ENCODE measurements around the gene STAM2. TPM values are rescaled to one million over a fixed set of nuclear protein-coding genes. Genes with fewer than 3 reads are reported as not detected.

The STAM2 gene
- total and polyA plus RNA-seq, 2 experiments from 2014 or later, result 4.5 to 21.0 TPM

GRCh38 chr2:152132306-152132705 is 43.3 kb downstream of the STAM2 start:
- no peaks in the 10 kb centered on the region for H3K9me3 ChIP-seq (ENCODE audit: low read depth)
- no peaks in the 10 kb centered on the region for H3K27me3 ChIP-seq
- peak in 1 of 2 donors; percentile 42 for DNase-seq (ENCODE audit: low read depth in 1 of 2, low spot score in 1 of 2)
- no peaks in the 10 kb centered on the region for H3K4me1 ChIP-seq (ENCODE audit: low read depth)
- H3K36me3 ChIP-seq, result no peaks in the 10 kb centered on the region
- no peak overlapping the region for H3K4me3 ChIP-seq
- no peak overlapping the region for H3K27ac ChIP-seq
- TF ChIP-seq CTCF (IDR thresholded peaks at IDR 0.05; ENCODE audit: low read depth, low read length), result no peak

GRCh38 chr2:152127628-152128027 is 47.9 kb downstream of the STAM2 start:
- Histone ChIP-seq H3K4me3 (no peak overlapping the region), H3K36me3 (no peaks in the 10 kb centered on the region), H3K27ac (no peak overlapping the region), H3K9me3 (ENCODE audit: low read depth) (no peaks in the 10 kb centered on the region), H3K27me3 (no peaks in the 10 kb centered on the region), H3K4me1 (ENCODE audit: low read depth) (no peaks in the 10 kb centered on the region)
- DNase-seq (ENCODE audit: low read depth in 1 of 2, low spot score in 1 of 2), result no peak
- no peak for TF ChIP-seq CTCF (IDR thresholded peaks at IDR 0.05; ENCODE audit: low read depth, low read length)

- TF ChIP-seq CTCF (IDR thresholded peaks at IDR 0.05; ENCODE audit: low read depth, low read length), result no peak
- Histone ChIP-seq H3K9me3 (ENCODE audit: low read depth) (no peaks in the 10 kb centered on the region), H3K36me3 (no peaks in the 10 kb centered on the region), H3K4me1 (ENCODE audit: low read depth) (no peaks in the 10 kb centered on the region), H3K27me3 (no peaks in the 10 kb centered on the region), H3K27ac (no peak overlapping the region), H3K4me3 (no peak overlapping the region)
- DNase-seq (ENCODE audit: low read depth in 1 of 2, low spot score in 1 of 2), result no peak
These were observed 48.9 kb downstream of the STAM2 start for GRCh38 chr2:152126664-152127063.

- Histone ChIP-seq H3K4me3 (no peak overlapping the region), H3K36me3 (no peaks in the 10 kb centered on the region), H3K4me1 (ENCODE audit: low read depth) (no peaks in the 10 kb centered on the region), H3K9me3 (ENCODE audit: low read depth) (no peaks in the 10 kb centered on the region), H3K27me3 (no peaks in the 10 kb centered on the region), H3K27ac (no peak overlapping the region)
- no peak for TF ChIP-seq CTCF (IDR thresholded peaks at IDR 0.05; ENCODE audit: low read depth, low read length)
- DNase-seq (ENCODE audit: low read depth in 1 of 2, low spot score in 1 of 2), result no peak
These were observed 53.4 kb downstream of the STAM2 start for GRCh38 chr2:152122161-152122560.

GRCh38 chr2:152120430-152120829 is 55.1 kb downstream of the STAM2 start:
- no peaks in the 10 kb centered on the region for H3K27me3 ChIP-seq
- no peak overlapping the region for H3K27ac ChIP-seq
- no peak for DNase-seq (ENCODE audit: low read depth in 1 of 2, low spot score in 1 of 2)
- no peak overlapping the region for H3K4me3 ChIP-seq
- H3K4me1 ChIP-seq (ENCODE audit: low read depth), result peaks cover 5% of the 10 kb centered on the region
- no peaks in the 10 kb centered on the region for H3K36me3 ChIP-seq
- no peak for TF ChIP-seq CTCF (IDR thresholded peaks at IDR 0.05; ENCODE audit: low read depth, low read length)
- H3K9me3 ChIP-seq (ENCODE audit: low read depth), result no peaks in the 10 kb centered on the region

GRCh38 chr2:152115952-152116351 is 59.6 kb downstream of the STAM2 start:
- no peaks in the 10 kb centered on the region for H3K36me3 ChIP-seq
- peak; percentile 7 for TF ChIP-seq CTCF (IDR thresholded peaks at IDR 0.05; ENCODE audit: low read depth, low read length)
- H3K27me3 ChIP-seq, result no peaks in the 10 kb centered on the region
- peaks cover 5% of the 10 kb centered on the region for H3K4me1 ChIP-seq (ENCODE audit: low read depth)
- DNase-seq (ENCODE audit: low read depth in 1 of 2, low spot score in 1 of 2), result peak in 1 of 2 donors; percentile 38
- no peak overlapping the region for H3K4me3 ChIP-seq
- no peaks in the 10 kb centered on the region for H3K9me3 ChIP-seq (ENCODE audit: low read depth)
- no peak overlapping the region for H3K27ac ChIP-seq

All from cardiac muscle cell (in vitro differentiated cells and primary cell).